Stomach (tissue), 4 donors: ENCODE data around the gene NQO1.

Experiments
- EP300 ChIP-seq: sonication (generic); formaldehyde crosslinking; IDR thresholded peaks from one replicate; pipeline ENCODE4 v1.6.1; 2017; ENCODE audit warnings: antibody characterized with exemption
- POLR2AphosphoS5 ChIP-seq, 3 donors: sonication (generic); formaldehyde crosslinking; IDR thresholded peaks; one replicate each; pipeline ENCODE4 v1.6.1; 2016; ENCODE audit warnings: antibody characterized with exemption in 3 of 3
- TF ChIP-seq, protein P1 (sequence below), 7 experiments: fragments of 450-650 bp in 4 of 7; fragments of 200-600 bp in 3 of 7; sonication (generic) in 3 of 7; IDR thresholded peaks; one replicate each; pipeline ENCODE4 v1.5.1; 2016 to 2019; ENCODE audit warnings: antibody characterized with exemption in 7 of 7, control low read depth in 2 of 7, mild to moderate bottlenecking in 1 of 7

DNA sequence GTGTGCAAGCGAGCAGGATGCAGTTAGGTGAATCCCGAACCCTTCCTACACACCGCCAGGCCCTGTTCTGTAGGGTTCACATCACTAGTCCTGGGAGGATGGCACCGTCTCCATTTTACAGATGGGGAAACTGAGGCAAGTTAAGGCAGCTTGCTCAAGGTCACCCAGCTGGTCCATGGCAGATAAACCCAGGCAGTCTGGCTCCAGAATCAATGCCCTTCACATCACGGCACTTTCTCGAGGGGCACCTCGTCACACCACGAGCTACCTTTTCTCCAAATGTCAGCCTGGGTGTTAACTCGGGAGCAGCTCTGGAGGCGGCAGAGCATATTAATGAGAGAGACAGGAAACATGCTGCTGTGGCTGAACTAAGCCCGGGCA, 18.9 kb upstream of the NQO1 start:
- TF ChIP-seq EP300 = no peak
- TF ChIP-seq, protein P1, sequence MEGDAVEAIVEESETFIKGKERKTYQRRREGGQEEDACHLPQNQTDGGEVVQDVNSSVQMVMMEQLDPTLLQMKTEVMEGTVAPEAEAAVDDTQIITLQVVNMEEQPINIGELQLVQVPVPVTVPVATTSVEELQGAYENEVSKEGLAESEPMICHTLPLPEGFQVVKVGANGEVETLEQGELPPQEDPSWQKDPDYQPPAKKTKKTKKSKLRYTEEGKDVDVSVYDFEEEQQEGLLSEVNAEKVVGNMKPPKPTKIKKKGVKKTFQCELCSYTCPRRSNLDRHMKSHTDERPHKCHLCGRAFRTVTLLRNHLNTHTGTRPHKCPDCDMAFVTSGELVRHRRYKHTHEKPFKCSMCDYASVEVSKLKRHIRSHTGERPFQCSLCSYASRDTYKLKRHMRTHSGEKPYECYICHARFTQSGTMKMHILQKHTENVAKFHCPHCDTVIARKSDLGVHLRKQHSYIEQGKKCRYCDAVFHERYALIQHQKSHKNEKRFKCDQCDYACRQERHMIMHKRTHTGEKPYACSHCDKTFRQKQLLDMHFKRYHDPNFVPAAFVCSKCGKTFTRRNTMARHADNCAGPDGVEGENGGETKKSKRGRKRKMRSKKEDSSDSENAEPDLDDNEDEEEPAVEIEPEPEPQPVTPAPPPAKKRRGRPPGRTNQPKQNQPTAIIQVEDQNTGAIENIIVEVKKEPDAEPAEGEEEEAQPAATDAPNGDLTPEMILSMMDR (IDR thresholded peaks at IDR 0.05) = no peak
- TF ChIP-seq POLR2AphosphoS5 (IDR thresholded peaks at IDR 0.05) = no peak
